ENCODE data around the gene ANO4. TPM values are rescaled to one million over a fixed set of nuclear protein-coding genes. Genes with fewer than 3 reads are reported as not detected.
"Not testable (repeated sequence)": the region's sequence is repeated elsewhere in the genome, so short reads cannot be mapped to it uniquely, and the experiment has no call there.

ANO4 gene
- total and polyA plus RNA-seq, 4 experiments from 2014 or later: not detected

DNA sequence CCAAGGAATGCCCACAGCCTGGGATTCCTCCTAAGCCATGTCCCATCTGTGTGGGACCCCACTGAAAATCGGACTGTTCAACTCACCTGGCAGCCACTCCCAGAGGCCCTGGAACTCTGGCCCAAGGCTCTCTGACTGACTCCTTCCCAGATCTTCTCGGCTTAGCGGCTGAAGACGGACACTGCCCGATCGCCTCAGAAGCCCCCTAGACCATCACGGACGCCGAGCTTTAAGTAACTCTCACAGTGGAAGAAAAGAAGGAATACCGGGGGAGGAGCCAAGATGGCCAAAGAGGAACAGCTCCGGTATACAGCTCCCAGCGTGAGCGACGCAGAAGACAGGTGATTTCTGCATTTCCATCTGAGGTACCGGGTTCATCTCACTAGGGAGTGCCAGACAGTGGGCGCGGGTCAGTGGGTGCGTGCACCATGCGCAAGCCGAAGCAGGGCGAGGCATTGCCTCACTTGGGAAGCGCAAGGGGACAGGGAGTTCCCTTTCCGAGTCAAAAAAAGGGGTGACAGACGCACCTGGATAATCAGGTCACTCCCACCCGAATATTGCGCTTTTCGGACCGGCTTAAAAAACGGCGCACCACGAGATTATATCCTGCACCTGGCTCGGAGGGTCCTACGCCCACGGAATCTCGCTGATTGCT is 351.3 kb downstream of the ANO4 start:
- H3K27ac Mint-ChIP-seq; H3K27ac ChIP-seq (ENCODE audit: low read depth, low read length); H3K4me3 ChIP-seq (ENCODE audit: low read length in 2 of 2); H3K9me3 ChIP-seq (ENCODE audit: control insufficient read depth in 1 of 2, low read length in 2 of 2); H3K4me1 ChIP-seq (ENCODE audit: insufficient read depth, low read length); POLR2A ChIA-PET (ENCODE audit: partially characterized antibody); H3K9me3 Mint-ChIP-seq; H3K27me3 Mint-ChIP-seq; intact Hi-C loops (cut with micrococcal nuclease); H3K4me1 Mint-ChIP-seq; CTCF ChIA-PET (ENCODE audit: partially characterized antibody); H3K27me3 ChIP-seq (ENCODE audit: insufficient read depth, low read length); H3K36me3 Mint-ChIP-seq; H3K36me3 ChIP-seq (ENCODE audit: insufficient read depth, low read length); H3K4me3 Mint-ChIP-seq: not testable (repeated sequence)
- DNase-seq: peak in 1 of 5 donors; percentile 27

DNA sequence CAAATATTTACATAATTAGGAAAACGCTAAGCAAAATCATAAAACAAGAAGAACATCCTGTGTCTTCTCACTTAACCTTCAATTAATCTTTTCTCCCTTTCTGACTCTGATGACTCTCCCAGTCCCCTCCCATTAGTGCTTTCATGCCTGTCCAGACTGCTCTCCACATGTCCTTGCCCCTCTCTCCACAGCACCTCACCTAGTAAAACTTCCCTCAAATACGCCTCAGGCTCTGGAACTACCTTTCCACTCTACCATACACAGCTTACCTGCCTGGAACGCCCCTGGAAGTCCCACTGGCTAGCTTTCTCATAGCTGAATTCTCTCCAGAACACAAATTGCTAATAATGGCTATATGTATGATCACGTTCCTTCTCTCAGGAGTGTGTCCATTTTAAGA is 370.7 kb downstream of the ANO4 start:
- Mint-ChIP-seq H3K27me3 (peaks cover 0 to 3% of the 10 kb centered on the region in 2 donors), H3K4me1 (no peaks in the 10 kb centered on the region), H3K9me3 (peaks cover 0 to 5% (median 0%) of the 10 kb centered on the region in 8 donors), H3K4me3 (no peak overlapping the region), H3K27ac (no peak overlapping the region), H3K36me3 (no peaks in the 10 kb centered on the region)
- CTCF ChIA-PET (ENCODE audit: partially characterized antibody): no interaction called here
- Histone ChIP-seq H3K27me3 (ENCODE audit: insufficient read depth, low read length) (no peaks in the 10 kb centered on the region), H3K27ac (ENCODE audit: low read depth, low read length) (no peak overlapping the region), H3K4me3 (ENCODE audit: low read length in 2 of 2) (no peak overlapping the region), H3K36me3 (ENCODE audit: insufficient read depth, low read length) (no peaks in the 10 kb centered on the region), H3K4me1 (ENCODE audit: insufficient read depth, low read length) (no peaks in the 10 kb centered on the region), H3K9me3 (ENCODE audit: control insufficient read depth in 1 of 2, low read length in 2 of 2) (no peaks in the 10 kb centered on the region)
- intact Hi-C loops (cut with micrococcal nuclease): no loop called here
- POLR2A ChIA-PET (ENCODE audit: partially characterized antibody): no interaction called here
- DNase-seq: peak in 1 of 5 donors; percentile 13

DNA sequence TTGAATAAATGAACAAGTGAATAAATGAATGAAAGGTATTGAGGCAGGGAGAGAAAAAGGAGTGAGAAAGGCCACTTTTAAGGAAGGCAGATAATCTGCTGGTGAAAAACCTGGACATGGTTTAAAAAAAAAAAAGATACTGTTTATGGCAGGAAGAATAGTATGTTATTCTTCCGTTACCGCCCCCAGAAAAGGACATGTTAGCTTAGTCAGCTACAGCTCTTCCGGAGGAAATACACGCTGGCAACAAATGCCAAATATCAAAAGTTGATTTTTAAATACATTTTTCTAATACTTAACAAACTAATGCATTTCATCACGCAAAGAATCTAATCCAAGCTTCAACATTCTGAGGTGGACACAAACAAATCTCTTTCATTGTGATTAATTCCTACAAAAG is 372.3 kb downstream of the ANO4 start:
- Mint-ChIP-seq H3K4me3 (no peak overlapping the region), H3K27ac (no peak overlapping the region), H3K36me3 (no peaks in the 10 kb centered on the region), H3K9me3 (peaks cover 0 to 7% (median 1%) of the 10 kb centered on the region in 8 donors), H3K27me3 (peaks cover 3 to 6% of the 10 kb centered on the region in 2 donors), H3K4me1 (no peaks in the 10 kb centered on the region)
- H3K4me1 ChIP-seq (ENCODE audit: insufficient read depth, low read length): no peaks in the 10 kb centered on the region
- no peaks in the 10 kb centered on the region for H3K36me3 ChIP-seq (ENCODE audit: insufficient read depth, low read length)
- no peaks in the 10 kb centered on the region for H3K9me3 ChIP-seq (ENCODE audit: control insufficient read depth in 1 of 2, low read length in 2 of 2)
- ChIA-PET POLR2A (ENCODE audit: partially characterized antibody) (no interaction called here), CTCF (ENCODE audit: partially characterized antibody) (no interaction called here)
- H3K27me3 ChIP-seq (ENCODE audit: insufficient read depth, low read length): no peaks in the 10 kb centered on the region
- no peak overlapping the region for H3K27ac ChIP-seq (ENCODE audit: low read depth, low read length)
- intact Hi-C loops (cut with micrococcal nuclease): no loop called here
- H3K4me3 ChIP-seq (ENCODE audit: low read length in 2 of 2): no peak overlapping the region
- DNase-seq: no peak

DNA sequence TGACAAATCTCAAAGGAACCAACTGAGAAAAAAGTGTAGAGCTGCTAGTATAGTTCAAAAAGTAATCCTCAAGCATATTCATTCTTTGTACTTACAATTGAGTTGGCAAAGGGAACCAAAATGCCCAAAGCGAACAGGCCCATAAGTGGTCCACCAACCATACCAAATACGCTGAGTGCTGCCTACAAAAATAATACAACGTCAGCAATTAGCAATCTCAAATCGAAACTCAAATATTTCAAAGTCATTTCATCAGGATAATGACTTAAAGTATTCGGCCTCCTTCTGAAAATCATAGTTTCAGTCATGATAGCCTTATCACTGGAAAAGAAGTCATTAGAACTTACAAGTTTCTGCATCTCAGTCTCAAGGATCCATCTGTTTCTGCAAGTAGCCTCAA is 373.4 kb downstream of the ANO4 start:
- Mint-ChIP-seq H3K9me3 (peaks cover 0 to 9% (median 1%) of the 10 kb centered on the region in 8 donors), H3K4me1 (no peaks in the 10 kb centered on the region), H3K36me3 (no peaks in the 10 kb centered on the region), H3K27ac (no peak overlapping the region), H3K27me3 (peaks cover 3 to 6% of the 10 kb centered on the region in 2 donors), H3K4me3 (no peak overlapping the region)
- Histone ChIP-seq H3K4me1 (ENCODE audit: insufficient read depth, low read length) (no peaks in the 10 kb centered on the region), H3K27ac (ENCODE audit: low read depth, low read length) (no peak overlapping the region), H3K36me3 (ENCODE audit: insufficient read depth, low read length) (no peaks in the 10 kb centered on the region), H3K4me3 (ENCODE audit: low read length in 2 of 2) (no peak overlapping the region), H3K9me3 (ENCODE audit: control insufficient read depth in 1 of 2, low read length in 2 of 2) (no peaks in the 10 kb centered on the region), H3K27me3 (ENCODE audit: insufficient read depth, low read length) (no peaks in the 10 kb centered on the region)
- intact Hi-C loops (cut with micrococcal nuclease): no loop called here
- ChIA-PET CTCF (ENCODE audit: partially characterized antibody) (no interaction called here), POLR2A (ENCODE audit: partially characterized antibody) (no interaction called here)
- DNase-seq: no peak

DNA sequence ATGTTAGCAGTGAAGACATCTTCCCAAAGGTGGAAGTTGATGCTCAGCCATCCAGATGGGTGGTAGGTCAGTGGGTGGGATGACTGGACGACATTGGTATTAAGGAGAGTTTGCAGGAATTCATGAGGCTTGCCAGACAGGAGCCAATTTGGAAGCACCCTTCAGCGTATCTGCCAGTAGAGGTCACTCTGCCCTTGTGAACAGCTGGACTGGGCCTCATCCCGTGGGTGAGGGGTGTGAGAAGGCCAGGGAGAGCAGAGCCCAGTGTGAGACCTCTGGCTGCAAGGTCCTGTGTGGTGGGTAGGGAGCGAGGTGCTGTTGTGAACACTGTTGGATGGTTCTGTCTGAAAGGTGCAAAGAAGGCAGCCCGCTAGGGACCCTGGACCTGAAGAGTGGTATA is 377.7 kb downstream of the ANO4 start:
- no peak overlapping the region for H3K27ac Mint-ChIP-seq
- H3K36me3 Mint-ChIP-seq: no peaks in the 10 kb centered on the region
- peaks cover 3 to 8% of the 10 kb centered on the region in 2 donors for H3K27me3 Mint-ChIP-seq
- ChIA-PET CTCF (ENCODE audit: partially characterized antibody) (no interaction called here), POLR2A (ENCODE audit: partially characterized antibody) (no interaction called here)
- H3K27me3 ChIP-seq (ENCODE audit: insufficient read depth, low read length): no peaks in the 10 kb centered on the region
- H3K4me1 Mint-ChIP-seq: no peaks in the 10 kb centered on the region
- H3K4me3 Mint-ChIP-seq: peak overlapping the region in 1 of 8 donors; percentile 52
- no peak overlapping the region for H3K4me3 ChIP-seq (ENCODE audit: low read length in 2 of 2)
- no peak for DNase-seq
- intact Hi-C loops (cut with micrococcal nuclease): no loop called here
- peaks cover 0 to 9% (median 2%) of the 10 kb centered on the region in 8 donors for H3K9me3 Mint-ChIP-seq
- H3K4me1 ChIP-seq (ENCODE audit: insufficient read depth, low read length): no peaks in the 10 kb centered on the region
- no peaks in the 10 kb centered on the region for H3K9me3 ChIP-seq (ENCODE audit: control insufficient read depth in 1 of 2, low read length in 2 of 2)
- H3K36me3 ChIP-seq (ENCODE audit: insufficient read depth, low read length): no peaks in the 10 kb centered on the region
- H3K27ac ChIP-seq (ENCODE audit: low read depth, low read length): no peak overlapping the region

DNA sequence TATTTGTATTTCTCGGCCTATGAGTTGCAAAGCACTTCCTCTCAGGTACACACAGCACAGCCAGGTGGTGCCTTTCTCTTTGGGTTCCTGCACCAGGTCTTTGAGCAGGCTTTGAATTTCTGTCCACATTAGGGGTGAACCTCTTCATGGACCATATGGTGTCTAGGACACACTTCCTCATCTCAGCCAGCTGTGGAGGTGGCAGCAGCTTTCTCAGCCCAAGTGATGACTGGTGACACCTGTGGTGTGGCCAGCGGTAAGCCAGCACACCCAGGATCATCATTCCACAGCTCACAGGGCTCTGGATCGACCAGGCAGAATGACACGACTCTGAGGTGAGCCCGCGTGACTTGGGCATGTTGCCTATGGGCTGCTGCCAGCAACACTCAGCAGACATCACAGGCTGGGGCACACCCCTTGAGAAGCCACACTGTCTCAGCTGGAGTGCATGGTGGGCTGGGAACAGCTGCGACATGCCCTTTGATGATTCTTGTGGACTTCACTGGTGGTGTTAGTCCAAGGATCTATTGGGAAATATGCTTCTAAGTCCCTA is 378.7 kb downstream of the ANO4 start:
- ChIA-PET CTCF (ENCODE audit: partially characterized antibody) (no interaction called here), POLR2A (ENCODE audit: partially characterized antibody) (no interaction called here)
- H3K27me3 Mint-ChIP-seq: peaks cover 3 to 8% of the 10 kb centered on the region in 2 donors
- H3K9me3 ChIP-seq (ENCODE audit: control insufficient read depth in 1 of 2, low read length in 2 of 2): no peaks in the 10 kb centered on the region
- no peak overlapping the region for H3K27ac ChIP-seq (ENCODE audit: low read depth, low read length)
- no peaks in the 10 kb centered on the region for H3K4me1 ChIP-seq (ENCODE audit: insufficient read depth, low read length)
- H3K27ac Mint-ChIP-seq: no peak overlapping the region
- no peak overlapping the region for H3K4me3 ChIP-seq (ENCODE audit: low read length in 2 of 2)
- intact Hi-C loops (cut with micrococcal nuclease): no loop called here
- no peaks in the 10 kb centered on the region for H3K36me3 ChIP-seq (ENCODE audit: insufficient read depth, low read length)
- no peaks in the 10 kb centered on the region for H3K4me1 Mint-ChIP-seq
- H3K27me3 ChIP-seq (ENCODE audit: insufficient read depth, low read length): no peaks in the 10 kb centered on the region
- DNase-seq: peak in 1 of 5 donors; percentile 19
- H3K4me3 Mint-ChIP-seq: no peak overlapping the region
- no peaks in the 10 kb centered on the region for H3K36me3 Mint-ChIP-seq
- peaks cover 0 to 9% (median 2%) of the 10 kb centered on the region in 8 donors for H3K9me3 Mint-ChIP-seq

DNA sequence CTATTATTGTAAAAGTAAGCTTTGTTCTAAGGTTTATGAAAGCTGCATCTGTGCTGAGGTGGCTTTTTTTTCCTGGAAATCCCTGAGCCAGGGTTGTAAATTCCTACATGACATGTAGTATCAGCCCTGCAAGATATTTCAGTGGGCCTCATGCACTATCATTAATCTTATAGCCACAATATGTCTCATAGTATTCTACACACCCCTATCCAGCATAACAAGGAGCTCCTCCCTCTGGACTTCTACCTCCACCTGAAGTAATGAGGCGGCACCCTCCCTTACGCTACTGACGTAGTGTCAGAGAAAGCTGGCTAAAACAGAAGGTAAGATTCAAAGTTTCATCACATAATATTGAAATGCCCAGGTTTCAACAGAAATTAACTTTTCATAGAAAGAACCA is 380.0 kb downstream of the ANO4 start:
- intact Hi-C loops (cut with micrococcal nuclease): no loop called here
- peaks cover 3 to 8% of the 10 kb centered on the region in 2 donors for H3K27me3 Mint-ChIP-seq
- peaks cover 0 to 8% (median 2%) of the 10 kb centered on the region in 8 donors for H3K9me3 Mint-ChIP-seq
- Histone ChIP-seq H3K36me3 (ENCODE audit: insufficient read depth, low read length) (no peaks in the 10 kb centered on the region), H3K27me3 (ENCODE audit: insufficient read depth, low read length) (no peaks in the 10 kb centered on the region), H3K4me1 (ENCODE audit: insufficient read depth, low read length) (no peaks in the 10 kb centered on the region), H3K27ac (ENCODE audit: low read depth, low read length) (no peak overlapping the region), H3K4me3 (ENCODE audit: low read length in 2 of 2) (no peak overlapping the region), H3K9me3 (ENCODE audit: control insufficient read depth in 1 of 2, low read length in 2 of 2) (no peaks in the 10 kb centered on the region)
- ChIA-PET POLR2A (ENCODE audit: partially characterized antibody) (no interaction called here), CTCF (ENCODE audit: partially characterized antibody) (no interaction called here)
- H3K4me1 Mint-ChIP-seq: no peaks in the 10 kb centered on the region
- no peak for DNase-seq
- no peaks in the 10 kb centered on the region for H3K36me3 Mint-ChIP-seq
- no peak overlapping the region for H3K27ac Mint-ChIP-seq
- no peak overlapping the region for H3K4me3 Mint-ChIP-seq

All from CD4-positive, alpha-beta memory T cell (primary cell).